ENCODE results near the gene ADAMTS12.

- no peak for TF ChIP-seq CTCF (IDR thresholded peaks at IDR 0.05; ENCODE audit: poor library complexity, severe bottlenecking)
- no peak for TF ChIP-seq TAF1 (IDR thresholded peaks at IDR 0.05; ENCODE audit: low read depth)
Observed at GRCh38 chr5:33848554-33848953, 43.2 kb downstream of the ADAMTS12 start.

Data from neural cell (in vitro differentiated cells).